ENCODE measurements around the gene TSPEAR. TPM values are rescaled to one million over a fixed set of nuclear protein-coding genes. Genes with fewer than 3 reads are reported as not detected.

Gene TSPEAR
- total RNA-seq, 2 donors from 2014 or later, result 1.5 to 6.0 TPM

- no peaks in the 10 kb centered on the region for H3K4me1 ChIP-seq (ENCODE audit: control insufficient read depth, insufficient read depth, low read length)
- no peak within 1 kb of the TSS for H3K4me3 ChIP-seq (ENCODE audit: low read length)
- H3K4me3 Mint-ChIP-seq, result no peak within 1 kb of the TSS
- peak; percentile 47 for DNase-seq
- H3K36me3 Mint-ChIP-seq (ENCODE audit: low read depth), result no peaks in the 10 kb centered on the region
- peaks cover 5% of the 10 kb centered on the region for H3K9me3 ChIP-seq (ENCODE audit: control insufficient read depth, low read length)
- no peak within 1 kb of the TSS for H3K9ac ChIP-seq (ENCODE audit: extremely low read depth, low read length, poor library complexity, severe bottlenecking)
- WGBS, 2 experiments (ENCODE audit: insufficient coverage in 1 of 2, insufficient read length in 1 of 2), result 81 to 85% methylated on average over 7 to 21 of the region's 21 CpGs
- peaks cover 2% of the 10 kb centered on the region for H3K4me1 Mint-ChIP-seq
- H3K36me3 ChIP-seq (ENCODE audit: control insufficient read depth, insufficient read depth, low read length), result no peaks in the 10 kb centered on the region
- H3K27ac Mint-ChIP-seq, result peak within 1 kb of the TSS; percentile 15
- H3K27me3 ChIP-seq (ENCODE audit: control insufficient read depth, insufficient read depth, low read length, poor library complexity, severe bottlenecking), result no peaks in the 10 kb centered on the region
- H3K27me3 Mint-ChIP-seq (ENCODE audit: insufficient read depth), result no peaks in the 10 kb centered on the region
- peaks cover 20% of the 10 kb centered on the region for H3K9me3 Mint-ChIP-seq
- H3K27ac ChIP-seq (ENCODE audit: low read depth, low read length), result no peak within 1 kb of the TSS
- no peak for TF ChIP-seq CTCF (conservative IDR thresholded peaks at IDR 0.05)
These were observed 74.1 kb downstream of the TSPEAR start, which contains the start of gene KRTAP10-10 for GRCh38 chr21:44637018-44637850. Gene KRTAP10-10, plus strand, starts transcription at chr21:44637356. Its CDS starts 62 bp downstream, at chr21:44637418.

GRCh38 chr21:44636209-44637017 lies 75.0 kb downstream of the TSPEAR start:
- Histone ChIP-seq H3K9me3 (ENCODE audit: control insufficient read depth, low read length) (peaks cover 11% of the 10 kb centered on the region), H3K36me3 (ENCODE audit: control insufficient read depth, insufficient read depth, low read length) (no peaks in the 10 kb centered on the region), H3K4me1 (ENCODE audit: control insufficient read depth, insufficient read depth, low read length) (no peaks in the 10 kb centered on the region), H3K27me3 (ENCODE audit: control insufficient read depth, insufficient read depth, low read length, poor library complexity, severe bottlenecking) (no peaks in the 10 kb centered on the region), H3K27ac (ENCODE audit: low read depth, low read length) (no peak overlapping the region), H3K9ac (ENCODE audit: extremely low read depth, low read length, poor library complexity, severe bottlenecking) (no peak overlapping the region), H3K4me3 (ENCODE audit: low read length) (no peak overlapping the region)
- Mint-ChIP-seq H3K36me3 (ENCODE audit: low read depth) (peaks cover 3% of the 10 kb centered on the region), H3K4me1 (peaks cover 2% of the 10 kb centered on the region), H3K4me3 (no peak overlapping the region), H3K27ac (no peak overlapping the region), H3K9me3 (peaks cover 21% of the 10 kb centered on the region), H3K27me3 (ENCODE audit: insufficient read depth) (peaks cover 2% of the 10 kb centered on the region)
- TF ChIP-seq CTCF (conservative IDR thresholded peaks at IDR 0.05), result no peak
- 88 to 94% methylated on average over 9 to 15 of the region's 15 CpGs for WGBS, 2 experiments (ENCODE audit: insufficient coverage in 1 of 2, insufficient read length in 1 of 2)
- peak; percentile 5 for DNase-seq

- Histone ChIP-seq H3K27ac (ENCODE audit: low read depth, low read length) (no peak overlapping the region), H3K4me3 (ENCODE audit: low read length) (no peak overlapping the region), H3K9ac (ENCODE audit: extremely low read depth, low read length, poor library complexity, severe bottlenecking) (no peak overlapping the region), H3K36me3 (ENCODE audit: control insufficient read depth, insufficient read depth, low read length) (no peaks in the 10 kb centered on the region), H3K27me3 (ENCODE audit: control insufficient read depth, insufficient read depth, low read length, poor library complexity, severe bottlenecking) (no peaks in the 10 kb centered on the region), H3K9me3 (ENCODE audit: control insufficient read depth, low read length) (peaks cover 11% of the 10 kb centered on the region), H3K4me1 (ENCODE audit: control insufficient read depth, insufficient read depth, low read length) (no peaks in the 10 kb centered on the region)
- no CpG with 5 or more reads among the region's 1 CpG for WGBS, 2 experiments (ENCODE audit: insufficient coverage in 1 of 2, insufficient read length in 1 of 2)
- Mint-ChIP-seq H3K27ac (no peak overlapping the region), H3K4me3 (no peak overlapping the region), H3K9me3 (peaks cover 18% of the 10 kb centered on the region), H3K36me3 (ENCODE audit: low read depth) (peaks cover 3% of the 10 kb centered on the region), H3K4me1 (no peaks in the 10 kb centered on the region), H3K27me3 (ENCODE audit: insufficient read depth) (peaks cover 2% of the 10 kb centered on the region)
- no peak for TF ChIP-seq CTCF (conservative IDR thresholded peaks at IDR 0.05)
- no peak for DNase-seq
These were observed 79.3 kb downstream of the TSPEAR start for GRCh38 chr21:44632067-44632466.

All from endodermal cell (in vitro differentiated cells).